GF-D8 (cell line): ENCODE results near the gene TRIM47.
A peak's percentile ranks its signal among the peaks of the same experiment; 100 is the strongest.

Source experiments
- DNase-seq: peaks from one replicate; lab custom pipeline; 2025; lab: John Stamatoyannopoulos, UW

TRIM47 gene

GRCh38 chr17:75832164-75832651 lies 46.2 kb downstream of the TRIM47 start:
- DNase-seq: peak; percentile 39

GRCh38 chr17:75831032-75831571 lies 47.3 kb downstream of the TRIM47 start:
- DNase-seq: no peak

GRCh38 chr17:75830164-75831031 lies 48.0 kb downstream of the TRIM47 start:
- DNase-seq: no peak

DNA sequence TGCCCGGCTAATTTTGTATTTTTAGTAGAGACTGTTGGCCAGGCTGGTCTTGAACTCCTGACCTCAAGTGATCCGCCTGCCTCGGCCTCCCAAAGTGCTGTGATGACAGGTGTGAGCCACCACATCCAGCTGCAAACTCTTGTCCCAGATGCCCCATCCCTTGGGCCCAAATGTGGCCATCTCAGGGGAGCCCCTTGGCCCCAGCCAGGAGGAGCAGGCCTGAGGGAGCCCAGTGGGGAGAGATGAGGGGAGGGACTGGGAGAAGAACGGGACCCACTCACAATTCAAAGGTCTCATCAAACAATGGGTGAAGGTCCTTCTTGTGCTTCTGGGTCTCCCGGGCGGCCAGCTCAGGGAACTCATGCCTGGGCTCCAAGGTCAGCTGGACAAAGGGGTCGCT lies 48.6 kb downstream of the TRIM47 start:
- no peak for DNase-seq

GRCh38 chr17:75828741-75829140 lies 49.6 kb downstream of the TRIM47 start:
- DNase-seq: no peak

- DNase-seq: no peak
Observed at GRCh38 chr17:75828076-75828400, 50.3 kb downstream of the TRIM47 start.

DNA sequence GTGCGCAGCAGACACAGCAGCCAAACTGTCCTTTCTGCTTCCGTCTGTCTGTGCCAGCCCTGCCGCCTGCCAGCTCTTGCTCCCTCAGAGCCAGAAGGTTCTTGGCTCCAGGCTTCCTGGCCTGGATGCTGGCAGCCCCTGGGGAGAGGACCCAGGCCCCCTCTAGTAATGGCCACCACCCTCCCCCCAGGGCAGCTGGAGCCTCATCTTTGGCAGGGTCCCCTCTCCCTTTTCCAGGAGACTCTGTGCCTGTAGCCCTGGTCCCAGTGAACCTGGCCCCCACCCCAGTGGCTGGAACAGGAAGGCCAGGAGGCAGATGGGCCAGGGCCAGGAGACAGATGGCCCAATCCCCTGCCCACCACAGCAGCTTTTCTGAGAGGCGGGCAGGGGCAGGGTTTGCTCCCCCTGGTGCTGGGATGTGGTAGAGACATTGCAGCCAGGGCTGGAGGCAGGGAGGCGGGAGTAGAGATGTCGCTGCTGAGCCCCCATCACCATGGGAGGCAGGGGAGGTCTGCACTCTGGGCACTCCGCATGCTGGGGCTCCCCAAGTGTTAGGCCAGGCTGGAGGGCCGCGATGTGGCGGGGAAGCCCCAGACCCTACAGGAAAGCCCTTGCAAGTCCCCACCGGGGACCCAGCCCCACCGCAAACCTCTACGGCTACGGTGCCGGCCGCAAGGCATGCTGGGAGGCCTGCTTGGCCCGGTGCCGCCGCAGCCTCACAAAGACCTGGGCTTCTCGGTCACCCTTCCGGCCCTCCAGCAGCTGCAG lies 50.9 kb downstream of the TRIM47 start:
- no peak for DNase-seq

- DNase-seq: no peak
Observed at GRCh38 chr17:75826561-75827307, 51.6 kb downstream of the TRIM47 start.

DNA sequence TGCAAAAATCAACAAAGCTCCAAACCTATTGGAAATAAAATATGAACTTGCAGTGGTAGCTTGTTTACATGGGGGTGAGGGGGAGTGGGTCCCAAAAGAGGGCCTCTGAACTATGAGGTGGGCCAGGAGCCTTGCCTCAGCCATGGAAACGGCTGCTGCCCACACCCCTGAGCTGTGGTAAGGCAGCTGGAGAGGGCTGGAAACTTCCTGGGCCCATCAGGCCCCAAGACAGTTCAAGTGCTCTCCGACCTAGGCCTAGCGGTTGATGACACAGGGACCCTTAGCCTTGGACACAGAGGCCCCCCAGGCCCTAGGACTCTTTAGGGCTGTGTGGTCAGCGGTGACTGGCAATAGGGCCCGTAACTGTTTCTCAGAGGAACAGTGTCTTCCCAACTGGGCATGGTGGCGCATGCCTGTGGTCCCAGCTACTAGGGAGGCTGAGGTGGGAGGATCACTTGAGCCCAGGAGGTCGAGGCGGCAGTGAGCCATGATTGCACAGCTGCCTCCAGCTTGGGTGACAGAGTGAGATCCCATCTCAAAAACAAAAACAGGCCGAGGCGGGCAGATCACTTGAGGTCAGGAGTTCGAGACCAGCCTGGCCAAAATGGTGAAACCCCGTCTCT lies 52.5 kb downstream of the TRIM47 start:
- no peak for DNase-seq

DNA sequence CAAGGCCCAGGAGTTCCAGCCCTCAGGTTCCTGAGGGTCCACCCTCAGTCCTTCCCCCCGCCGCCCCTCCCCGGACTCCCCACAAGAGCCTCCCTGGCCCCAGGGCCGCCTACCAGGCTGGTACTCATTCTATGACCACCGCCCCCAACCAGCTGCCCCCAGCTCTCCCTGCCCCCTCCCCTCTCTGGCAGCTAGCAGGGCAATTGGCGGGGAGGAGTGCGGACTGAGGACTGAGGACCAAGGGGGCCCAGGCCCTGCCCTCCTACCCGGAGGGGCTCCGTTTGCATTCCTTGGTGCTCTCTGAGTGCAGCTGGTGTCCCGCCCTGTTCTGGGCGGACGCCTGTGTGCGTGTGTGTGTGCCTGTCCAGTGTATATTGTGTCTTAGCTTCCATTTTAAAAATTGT lies 53.2 kb downstream of the TRIM47 start:
- DNase-seq: no peak

DNA sequence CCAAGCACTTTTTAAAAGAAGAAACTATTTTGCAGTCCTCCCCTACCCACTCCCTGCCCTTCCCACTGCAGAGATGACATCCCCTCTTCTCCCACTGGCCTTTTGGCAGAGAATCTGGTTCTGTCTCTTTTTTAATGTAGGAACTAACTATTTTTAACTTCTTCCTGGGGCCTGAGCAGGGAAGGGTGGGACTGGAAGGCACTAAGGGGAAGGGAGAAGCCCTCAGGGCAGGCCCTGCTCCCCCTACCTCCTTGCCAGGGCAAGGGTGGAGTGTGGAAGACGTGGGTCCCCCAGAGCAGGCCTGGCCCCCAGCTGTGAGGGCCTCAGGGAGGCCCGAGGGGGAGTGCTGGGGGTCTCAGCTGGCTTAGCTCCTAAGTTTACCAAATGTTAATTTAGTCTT lies 53.7 kb downstream of the TRIM47 start:
- no peak for DNase-seq
